NCI-H526 (cell line): ENCODE data around the gene INPP5A.
"Not testable (repeated sequence)": the region's sequence is repeated elsewhere in the genome, so short reads cannot be mapped to it uniquely, and the experiment has no call there.

Experiments used
- DNase-seq, 2 experiments: peaks; one replicate each; lab custom pipeline; 2025; lab: John Stamatoyannopoulos, UW

INPP5A gene

DNA sequence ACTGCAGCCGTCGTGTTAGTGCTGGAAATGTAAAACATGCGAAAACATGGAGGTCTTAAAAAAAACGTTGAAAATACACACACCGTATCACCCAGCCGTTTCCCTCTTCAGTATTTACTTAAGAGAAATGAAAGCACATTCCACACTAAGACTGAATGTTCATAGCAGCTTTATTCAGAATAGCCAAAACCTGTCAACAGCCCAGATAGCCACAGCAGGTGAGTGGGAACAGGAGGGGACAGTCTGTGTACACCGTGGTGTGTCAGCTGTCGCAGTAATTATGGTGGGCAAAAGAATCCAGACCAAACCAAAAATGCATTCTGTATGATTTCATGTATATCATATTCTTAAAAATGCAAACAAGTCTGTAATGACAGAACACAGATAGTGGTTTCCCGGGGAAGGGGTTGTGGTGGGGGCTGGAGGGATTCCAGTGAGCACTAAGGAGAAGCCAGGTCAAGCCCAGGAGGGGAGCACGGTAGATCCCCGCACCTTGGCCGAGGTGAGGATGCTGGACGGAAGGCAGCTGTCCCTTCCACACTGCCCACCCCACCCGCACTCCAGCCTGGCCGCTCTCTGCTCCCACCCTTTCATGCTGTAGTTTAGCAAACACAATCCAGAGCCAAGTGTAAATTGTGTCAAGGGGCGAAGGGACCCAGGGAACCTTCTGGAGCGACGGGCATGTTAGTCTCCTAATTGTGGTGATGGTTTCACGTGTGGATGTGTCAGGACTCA is 124.8 kb downstream of the INPP5A start:
- DNase-seq = no peak

DNA sequence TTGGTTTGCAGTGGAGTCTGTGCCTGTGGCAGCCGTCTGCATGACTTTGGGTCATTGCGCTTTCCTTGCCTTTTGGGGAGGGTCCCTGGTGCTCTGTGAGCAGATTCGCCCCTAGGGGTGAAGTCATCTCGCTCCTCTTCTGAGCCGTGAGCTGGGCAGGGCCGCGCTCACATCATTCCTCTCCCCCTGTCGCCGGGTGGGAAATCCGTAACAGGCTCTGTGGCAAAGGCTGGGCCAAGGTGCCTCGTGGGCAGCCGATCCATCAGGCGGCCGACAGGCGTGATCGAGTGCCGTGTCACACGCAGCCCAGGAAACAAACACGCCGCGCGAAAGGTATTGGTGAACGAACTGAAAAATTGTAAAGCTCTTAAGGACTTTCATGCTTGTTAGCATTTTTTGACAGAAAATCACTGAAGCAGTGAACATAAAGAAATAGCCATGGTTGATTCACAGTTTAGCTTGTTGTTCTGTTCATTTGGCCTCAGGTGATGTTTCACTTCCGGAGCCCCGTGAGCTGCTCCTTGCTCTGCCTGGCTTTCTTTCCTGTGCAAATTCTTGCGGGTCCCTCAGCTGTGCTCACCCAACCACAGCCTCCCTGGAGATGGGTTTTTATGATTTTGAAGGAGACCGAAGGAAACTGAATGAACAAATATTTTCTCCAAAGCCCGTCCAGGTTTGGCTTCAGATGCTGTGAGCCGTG is 126.2 kb downstream of the INPP5A start:
- DNase-seq = no peak

DNA sequence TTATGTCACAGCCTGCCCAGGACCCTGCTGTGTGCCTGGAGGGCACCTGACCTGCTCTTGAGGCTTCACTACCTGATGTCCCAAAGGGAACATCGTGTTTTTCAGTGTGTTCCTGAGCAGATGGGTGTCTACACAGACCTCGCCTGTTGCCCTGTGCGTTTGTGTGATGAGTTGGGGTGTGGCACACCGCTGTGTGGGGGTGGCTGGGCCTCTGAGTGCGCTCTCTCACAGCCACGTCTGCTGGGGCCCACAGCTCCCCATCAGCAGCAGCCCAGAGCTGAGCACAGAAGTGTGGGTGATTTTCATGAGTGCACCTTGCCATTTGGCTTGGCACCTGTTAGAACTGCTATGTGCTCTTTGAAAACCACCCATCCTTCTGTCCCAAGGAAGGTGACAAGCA is 126.8 kb downstream of the INPP5A start:
- no peak for DNase-seq

DNA sequence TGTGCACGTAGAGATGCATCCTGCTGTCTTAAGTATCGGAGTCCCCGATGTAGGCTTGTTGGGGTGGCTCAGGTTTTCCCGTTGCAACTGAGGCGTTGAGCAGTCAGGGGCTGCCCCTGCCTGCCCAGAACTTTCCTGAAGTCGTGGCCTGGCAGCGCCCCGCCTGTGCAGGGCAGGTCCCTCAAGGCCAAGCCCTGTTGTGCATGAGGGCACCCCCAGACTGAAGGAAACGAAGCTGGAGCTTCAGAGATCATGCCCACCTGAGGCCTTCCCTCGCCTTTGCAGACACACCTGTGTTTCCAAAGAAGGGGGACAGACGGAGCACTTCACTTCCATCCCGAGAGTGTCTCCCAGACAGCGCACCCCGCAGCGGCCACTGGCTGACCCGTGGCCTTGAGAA is 127.3 kb downstream of the INPP5A start:
- DNase-seq = no peak

DNA sequence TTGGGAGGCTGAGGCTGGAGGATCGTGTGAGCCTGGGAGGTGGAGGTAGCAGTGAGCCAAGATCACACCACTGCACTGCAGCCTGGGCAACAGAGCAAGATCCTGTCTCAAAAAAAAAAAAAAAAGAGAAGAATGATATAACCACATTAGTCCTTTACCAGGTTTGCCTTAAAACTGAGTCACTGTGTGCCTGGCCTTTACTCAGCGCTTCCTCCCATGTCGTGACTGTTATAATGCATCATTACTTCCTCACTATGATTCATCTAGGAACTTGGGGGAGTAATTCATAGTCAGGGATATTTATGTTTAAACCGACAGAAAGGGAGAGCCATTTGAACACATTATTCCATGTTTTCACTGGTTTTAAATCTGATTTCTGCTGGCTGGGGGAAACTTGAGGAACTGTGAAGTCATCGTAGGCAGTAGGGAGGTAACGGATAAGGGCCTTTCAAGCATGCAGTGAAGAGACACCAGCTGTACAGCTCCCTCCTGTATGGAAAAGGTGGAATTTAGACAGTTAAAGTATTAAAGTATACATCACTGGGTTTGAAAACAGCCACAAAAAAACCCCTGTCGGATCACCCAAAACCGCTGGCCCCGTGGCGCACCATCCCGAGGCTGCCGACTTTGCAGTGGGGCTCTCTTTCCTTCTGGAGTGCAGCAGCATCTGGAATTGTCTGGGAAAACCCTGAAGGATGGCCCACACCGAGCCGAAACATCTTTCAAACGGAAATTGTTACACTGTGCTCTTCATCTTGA is 128.5 kb downstream of the INPP5A start:
- DNase-seq = no peak

DNA sequence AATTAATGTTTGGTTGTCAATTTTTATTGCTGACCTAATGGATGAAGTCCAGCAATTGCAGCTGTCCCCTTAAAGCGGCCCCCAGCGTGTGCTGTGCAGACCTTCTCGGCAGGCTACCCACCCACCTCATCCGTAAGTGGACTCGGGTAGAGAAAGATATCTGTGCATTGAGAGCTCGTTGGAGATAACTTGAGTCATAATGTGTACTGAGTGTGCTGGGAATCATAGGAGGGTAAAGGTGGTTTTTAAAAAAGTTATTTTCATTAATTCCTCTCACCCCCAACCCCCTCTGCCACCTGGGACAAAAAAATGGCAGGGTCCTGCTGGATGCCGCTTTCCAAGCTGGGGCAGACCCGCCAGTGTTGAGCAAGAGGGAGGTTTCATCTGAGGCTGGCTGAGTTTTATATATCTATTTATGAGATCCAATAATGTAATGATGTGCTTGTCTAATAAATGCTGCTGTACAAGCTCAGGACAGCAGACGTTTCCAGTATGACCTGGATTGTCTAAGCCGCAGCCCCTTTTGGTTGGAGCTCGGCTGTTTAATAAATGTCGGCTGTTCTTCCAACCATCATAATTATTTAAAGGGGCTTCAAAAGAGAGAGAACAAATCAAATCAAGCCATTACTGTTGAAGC is 129.2 kb downstream of the INPP5A start:
- no peak for DNase-seq

DNA sequence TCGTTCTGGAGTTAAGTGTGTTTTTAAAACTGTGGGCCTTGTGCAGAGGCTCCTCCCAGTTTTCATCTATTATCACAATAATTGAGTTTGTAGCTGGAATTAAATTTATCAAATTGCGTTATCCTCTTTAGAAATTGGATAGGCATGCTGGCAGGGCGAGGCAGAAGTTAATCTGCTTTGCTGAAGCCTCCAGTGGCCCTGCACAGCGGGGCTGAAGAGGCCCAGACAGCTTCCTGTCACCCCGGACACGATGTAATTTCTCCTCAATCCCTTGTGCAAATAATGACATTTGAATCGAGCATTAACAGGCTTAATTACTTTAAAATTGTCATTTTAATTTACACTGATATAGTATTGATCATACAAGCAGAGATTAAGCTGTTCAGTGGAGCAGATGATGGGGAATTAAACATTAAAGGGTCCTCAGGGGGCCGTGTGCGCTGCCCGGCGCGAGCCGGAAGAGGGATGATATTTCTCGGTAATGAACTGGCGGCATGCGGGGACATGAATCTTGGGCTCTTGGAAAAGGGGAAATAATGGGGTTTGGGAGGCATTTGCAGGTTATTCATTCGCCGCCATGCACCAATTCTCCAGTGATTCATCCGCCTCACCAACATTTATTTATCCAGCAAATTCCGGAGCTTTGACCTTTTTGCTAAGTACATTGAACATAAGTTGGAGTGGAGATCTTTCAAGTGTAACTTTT is 129.9 kb downstream of the INPP5A start:
- no peak for DNase-seq

DNA sequence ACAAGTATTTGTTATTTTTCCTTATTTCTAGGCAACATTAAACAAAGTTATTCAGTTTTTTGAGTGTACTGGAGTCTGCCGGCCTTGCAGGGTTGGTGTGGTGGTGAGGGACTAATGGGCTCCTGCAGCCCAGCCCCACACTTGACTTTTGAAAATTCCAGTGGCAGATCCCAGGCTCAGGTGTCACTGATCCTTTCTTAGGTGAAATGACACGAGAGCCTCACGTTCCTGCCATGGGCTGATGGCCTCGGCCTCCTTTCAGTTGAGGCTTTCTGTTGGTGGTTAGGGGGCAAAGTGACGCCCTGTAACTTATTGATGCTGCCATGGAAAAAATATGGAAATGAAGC is 130.4 kb downstream of the INPP5A start:
- DNase-seq = no peak

DNA sequence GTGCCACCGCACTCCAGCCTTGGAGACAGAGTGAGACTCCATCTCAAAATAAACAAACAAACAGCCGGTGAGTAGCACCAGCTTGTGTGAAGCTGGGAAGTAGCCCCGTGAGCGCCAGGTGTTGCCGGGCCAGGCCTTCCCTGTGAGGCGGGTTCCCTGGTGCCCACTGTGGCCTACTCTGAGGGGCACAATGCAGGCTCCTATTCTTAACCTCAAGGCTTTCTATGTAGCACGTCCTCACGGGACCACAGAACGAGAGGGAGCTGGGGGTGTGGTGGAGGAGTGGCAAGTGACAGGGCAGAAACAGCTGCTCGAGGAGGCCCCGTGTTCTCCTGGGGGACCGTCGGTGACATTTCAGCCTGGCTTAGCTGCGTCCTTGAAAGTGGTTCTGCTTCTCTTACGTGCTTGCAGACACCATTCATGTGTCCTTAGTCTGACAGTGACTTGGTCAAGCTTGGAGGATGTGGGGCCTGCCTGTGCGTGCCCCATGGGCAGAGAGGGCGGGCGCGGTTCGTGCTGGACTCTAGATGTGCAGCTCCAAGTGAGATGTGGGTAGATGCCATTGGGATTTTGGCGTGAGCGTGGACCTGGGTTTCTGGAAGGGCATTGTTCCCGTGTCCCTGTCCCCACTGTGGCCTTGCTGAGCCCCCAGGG is 131.7 kb downstream of the INPP5A start:
- DNase-seq = no peak

DNA sequence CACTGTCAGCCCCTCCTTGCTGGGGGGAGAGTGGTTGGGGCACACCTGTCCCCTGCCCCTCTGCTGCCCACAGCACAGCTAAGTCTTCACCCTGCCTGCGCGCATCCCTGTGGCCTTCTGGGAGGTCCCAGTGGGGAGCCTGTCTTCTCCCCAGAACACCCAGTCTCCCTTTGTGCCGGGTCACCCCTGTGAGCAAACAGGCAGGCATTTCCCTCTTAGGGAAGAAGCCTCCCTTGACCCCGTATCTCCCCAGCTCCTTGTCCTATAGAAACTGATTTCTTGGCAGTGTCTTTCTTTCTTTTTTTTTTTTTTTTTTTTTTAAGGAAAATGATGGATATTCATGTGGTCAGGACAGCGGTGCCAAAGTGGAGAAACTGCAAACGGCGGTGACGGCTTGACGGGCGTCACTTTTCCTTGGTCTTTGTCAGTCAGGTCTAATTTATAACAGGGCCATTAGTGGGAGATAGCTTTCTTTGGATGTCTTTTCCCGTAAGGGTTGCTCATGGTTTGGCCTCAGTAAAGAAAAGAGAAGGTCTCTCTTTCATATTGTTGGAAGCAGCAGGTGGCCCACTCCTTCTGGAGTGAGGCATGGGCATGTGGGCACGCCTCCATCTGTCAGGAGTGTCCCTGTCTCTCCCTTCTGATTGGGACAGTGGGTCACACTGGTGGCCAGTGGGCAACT is 133.1 kb downstream of the INPP5A start:
- no peak for DNase-seq

DNA sequence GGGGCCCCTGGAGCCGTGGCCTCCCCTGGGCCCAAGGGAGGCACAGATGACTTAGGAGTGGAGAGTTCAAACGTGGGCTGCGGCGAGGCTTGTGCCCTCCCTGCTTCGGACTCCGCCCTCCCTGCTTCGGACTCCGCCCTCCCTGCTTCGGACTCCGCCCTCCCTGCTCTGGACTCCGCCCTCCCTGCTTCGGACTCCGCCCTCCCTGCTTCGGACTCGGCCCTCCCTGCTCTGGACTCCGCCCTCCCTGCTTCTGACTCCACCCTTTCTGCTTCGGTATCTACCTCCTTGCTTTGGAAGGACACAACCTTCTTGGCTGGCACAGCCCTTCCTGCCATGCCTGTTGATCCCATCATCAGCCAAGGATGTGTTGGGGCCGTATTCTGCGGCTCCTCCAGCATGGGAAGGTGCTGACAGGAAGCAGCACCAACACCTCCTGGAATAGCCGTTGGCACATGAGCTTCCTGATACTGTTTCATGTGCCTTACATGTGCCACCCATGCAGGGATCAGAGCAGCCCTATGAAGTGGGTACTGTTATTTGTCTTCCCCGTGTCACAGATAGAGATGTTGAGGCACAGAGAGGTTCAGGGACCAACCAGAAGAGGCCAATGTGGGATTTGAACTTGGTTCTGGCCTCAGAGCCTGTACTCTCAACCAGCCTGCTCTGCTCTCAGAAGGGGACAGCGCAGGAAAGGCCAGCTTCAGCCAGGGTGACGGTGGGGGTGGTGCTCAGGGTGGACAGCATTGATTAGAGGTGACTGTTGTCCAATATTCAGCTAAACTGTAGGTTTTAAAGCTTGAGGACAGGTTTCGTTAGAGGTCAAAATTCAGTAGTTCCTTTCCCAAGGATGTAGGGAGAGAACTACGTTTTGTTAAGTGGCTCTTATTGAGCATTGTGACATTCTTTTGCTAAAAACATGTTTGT is 133.9 kb downstream of the INPP5A start:
- DNase-seq = no peak

DNA sequence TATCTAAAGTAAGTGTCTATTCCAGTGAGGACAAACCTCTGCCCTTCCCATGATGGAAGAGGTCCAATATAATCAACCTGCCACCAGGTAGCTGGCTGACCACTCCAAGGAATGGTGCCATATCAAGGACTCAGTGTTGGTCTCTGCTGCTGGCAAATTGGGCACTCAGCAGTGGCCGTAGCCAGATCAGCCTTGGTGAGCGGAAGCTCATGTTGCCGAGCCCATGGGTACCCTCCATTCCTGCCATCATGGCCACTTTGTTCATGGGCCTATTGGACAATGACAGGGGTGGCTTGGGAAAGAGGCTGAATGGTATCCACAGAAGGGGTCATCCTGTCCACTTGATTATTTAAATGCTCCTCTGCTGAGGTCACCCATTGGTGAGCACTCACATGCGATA is 136.2 kb downstream of the INPP5A start:
- not testable (repeated sequence) for DNase-seq

DNA sequence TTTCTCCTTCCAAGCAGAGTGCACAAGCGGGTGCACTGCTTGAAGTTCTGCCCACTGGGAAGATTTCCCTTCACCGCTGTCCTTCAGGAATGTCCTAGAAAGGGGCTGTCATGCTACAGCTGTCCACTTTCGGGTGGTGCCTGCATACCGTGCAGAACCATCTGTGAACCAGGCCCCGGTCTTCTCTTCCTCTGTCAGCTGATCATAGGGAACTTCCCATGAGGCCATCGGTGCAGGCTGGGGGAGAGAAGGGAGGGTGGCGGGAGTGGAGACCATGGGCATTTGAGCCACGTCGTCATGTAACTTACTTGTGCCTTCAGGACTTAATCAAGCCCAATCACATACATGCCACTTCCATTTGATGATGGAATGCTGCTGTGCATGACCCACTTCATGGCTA is 136.7 kb downstream of the INPP5A start:
- no peak for DNase-seq

DNA sequence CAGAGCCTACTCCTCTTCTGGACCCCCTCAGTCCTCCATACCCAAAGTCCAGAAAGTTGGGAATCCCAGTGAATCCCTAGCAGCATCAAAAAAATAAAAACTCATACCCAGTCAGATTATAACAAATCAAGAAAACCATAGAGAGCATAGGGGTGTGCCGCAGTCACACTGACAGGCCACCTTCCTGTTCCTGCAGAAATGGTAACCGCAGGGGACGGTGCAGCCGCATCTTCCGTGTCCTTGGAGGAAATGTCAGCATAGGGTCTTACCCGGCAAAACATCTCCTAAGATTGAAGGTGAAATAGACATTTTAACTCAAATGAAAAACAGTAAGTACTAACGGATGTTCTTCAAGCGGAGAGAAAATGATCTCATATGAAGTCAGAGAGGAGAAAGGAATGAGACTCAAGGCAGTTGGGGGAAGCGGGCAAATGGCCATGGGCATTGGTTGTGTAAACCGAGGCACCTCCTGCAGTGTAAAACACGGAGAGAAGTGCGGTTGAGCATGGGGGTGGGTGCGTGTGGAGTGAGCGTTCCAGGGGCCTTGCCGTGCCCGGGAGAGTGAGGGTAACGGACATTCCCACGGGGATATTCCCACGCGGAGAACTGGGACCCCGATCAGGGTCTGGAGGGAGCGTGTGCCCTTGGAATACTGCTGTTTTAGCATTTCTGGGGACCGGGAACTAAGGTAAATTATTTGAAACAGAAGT is 137.6 kb downstream of the INPP5A start:
- no peak for DNase-seq

DNA sequence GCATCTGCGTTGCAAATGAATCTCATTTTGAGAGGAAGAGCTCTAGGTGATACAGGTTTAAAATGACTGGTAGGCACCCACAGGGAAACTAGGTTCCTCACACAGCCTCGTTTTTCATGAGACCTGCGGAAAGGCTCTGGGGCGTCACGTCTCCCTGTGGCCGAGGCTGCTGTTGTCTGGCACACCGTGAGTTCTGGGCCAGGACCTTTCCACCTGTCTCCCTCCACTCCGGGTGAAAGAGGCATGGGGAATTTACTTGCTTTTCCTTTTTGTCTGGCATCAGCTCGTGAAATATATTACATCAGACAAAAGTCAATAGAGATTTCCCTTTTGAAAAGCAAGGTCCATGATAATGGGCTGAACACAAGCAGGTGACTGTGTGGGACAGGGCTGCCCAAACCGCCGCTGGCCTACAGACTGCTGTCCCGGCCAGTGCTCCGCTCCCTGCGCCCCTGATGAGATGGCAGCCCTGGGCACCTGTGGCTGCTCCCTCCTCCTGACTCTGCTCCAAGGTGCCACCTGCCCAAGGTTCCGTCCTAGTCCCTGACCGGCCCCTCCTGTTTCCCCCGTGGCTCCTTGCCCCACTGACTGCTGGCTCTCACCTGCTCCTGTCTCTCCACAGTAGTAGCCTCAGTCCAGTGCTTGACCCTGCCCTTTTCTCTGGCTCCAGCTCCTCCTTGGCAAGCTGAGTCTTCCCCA is 138.8 kb downstream of the INPP5A start:
- no peak for DNase-seq

DNA sequence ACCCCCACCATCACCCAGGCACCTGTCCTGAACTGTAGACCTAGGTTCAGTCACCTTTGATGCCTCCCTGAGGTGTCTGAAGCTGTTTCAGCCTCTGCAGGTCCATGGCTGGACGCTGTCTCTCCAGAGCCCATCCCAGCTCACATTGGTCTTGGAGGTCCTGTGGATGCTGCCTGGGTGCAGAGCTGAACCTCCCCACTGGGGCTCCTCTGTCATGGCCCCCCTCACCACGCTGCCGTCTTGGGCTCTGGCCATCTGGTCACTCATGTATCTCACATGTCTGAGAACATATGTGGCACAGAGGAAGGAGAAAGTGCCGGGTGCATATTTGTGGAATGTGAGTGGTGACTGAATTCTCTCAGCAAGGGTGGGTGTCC is 139.5 kb downstream of the INPP5A start:
- no peak for DNase-seq

DNA sequence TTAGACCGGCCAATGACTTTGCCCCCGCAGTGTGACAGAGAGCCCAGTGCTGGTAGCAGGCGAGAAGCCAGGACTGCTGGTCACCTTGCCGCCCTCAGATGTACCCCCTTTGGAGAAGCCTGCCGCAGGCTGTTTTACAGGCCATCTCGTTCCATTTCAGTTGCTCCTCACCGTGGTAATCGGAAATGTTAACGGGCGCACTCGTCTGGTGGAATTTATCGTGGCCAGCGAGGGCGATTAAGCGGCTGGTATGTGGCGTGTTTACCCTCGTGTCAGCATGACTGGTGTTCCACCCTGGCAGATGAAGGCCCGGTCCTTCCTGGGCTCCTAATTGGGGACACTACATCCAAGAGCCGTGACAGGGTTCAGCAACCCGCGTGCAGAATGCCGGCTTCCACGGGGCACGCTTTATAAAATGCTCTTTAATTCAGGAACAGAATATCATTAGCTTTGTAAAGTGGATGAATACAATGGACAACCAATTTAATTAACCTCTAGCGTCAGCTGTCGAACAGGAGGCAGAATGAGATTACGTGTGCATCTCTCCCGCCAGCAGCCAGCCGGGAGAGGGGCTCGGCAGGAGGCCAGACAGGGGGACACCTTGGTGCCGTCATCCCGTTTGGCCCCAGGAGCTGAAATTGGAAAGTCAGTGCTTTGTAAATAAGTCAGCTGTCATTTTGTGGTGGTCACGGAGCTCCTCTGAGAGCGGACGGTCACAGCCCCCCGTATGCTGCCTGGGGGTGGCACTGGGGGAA is 140.1 kb downstream of the INPP5A start:
- DNase-seq = no peak
